ENCODE results near the gene EDEM2. TPM values are rescaled to one million over a fixed set of nuclear protein-coding genes. Genes with fewer than 3 reads are reported as not detected.
"Not testable (repeated sequence)": the region's sequence is repeated elsewhere in the genome, so short reads cannot be mapped to it uniquely, and the experiment has no call there.

The EDEM2 gene
- total RNA-seq, 1 experiment from 2014 or later, result 23.6 TPM

DNA sequence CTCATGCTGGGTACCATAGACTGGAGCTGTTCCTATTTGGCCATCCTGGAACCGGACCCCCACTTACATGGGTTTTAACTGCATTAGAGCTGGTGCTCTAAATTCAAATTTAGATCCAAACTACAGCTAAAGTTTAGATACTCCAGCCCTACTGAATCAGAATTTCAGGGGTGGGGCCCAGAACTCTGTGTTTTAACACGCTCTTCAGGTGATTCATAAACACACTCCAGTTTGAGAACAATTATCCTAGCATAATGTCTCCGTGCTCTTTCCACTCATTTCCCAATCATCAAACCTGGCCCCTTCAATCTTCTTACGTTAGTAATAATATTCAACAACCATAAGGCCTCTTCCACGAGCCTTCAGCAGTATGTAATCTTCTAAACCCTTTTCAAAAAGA, 69.8 kb downstream of the EDEM2 start:
- peaks cover 11% of the 10 kb centered on the region for H3K4me1 Mint-ChIP-seq (ENCODE audit: insufficient read depth, unreplicated experiment)
- BruUV-seq (replicated peaks), result TSS peak; percentile 5
- peaks cover 8% of the 10 kb centered on the region for H3K9me3 Mint-ChIP-seq (ENCODE audit: unreplicated experiment)
- peaks cover 34% of the 10 kb centered on the region for H3K36me3 Mint-ChIP-seq (ENCODE audit: insufficient read depth, unreplicated experiment)
- TF ChIP-seq, protein P1, sequence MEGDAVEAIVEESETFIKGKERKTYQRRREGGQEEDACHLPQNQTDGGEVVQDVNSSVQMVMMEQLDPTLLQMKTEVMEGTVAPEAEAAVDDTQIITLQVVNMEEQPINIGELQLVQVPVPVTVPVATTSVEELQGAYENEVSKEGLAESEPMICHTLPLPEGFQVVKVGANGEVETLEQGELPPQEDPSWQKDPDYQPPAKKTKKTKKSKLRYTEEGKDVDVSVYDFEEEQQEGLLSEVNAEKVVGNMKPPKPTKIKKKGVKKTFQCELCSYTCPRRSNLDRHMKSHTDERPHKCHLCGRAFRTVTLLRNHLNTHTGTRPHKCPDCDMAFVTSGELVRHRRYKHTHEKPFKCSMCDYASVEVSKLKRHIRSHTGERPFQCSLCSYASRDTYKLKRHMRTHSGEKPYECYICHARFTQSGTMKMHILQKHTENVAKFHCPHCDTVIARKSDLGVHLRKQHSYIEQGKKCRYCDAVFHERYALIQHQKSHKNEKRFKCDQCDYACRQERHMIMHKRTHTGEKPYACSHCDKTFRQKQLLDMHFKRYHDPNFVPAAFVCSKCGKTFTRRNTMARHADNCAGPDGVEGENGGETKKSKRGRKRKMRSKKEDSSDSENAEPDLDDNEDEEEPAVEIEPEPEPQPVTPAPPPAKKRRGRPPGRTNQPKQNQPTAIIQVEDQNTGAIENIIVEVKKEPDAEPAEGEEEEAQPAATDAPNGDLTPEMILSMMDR (IDR thresholded peaks at IDR 0.05; ENCODE audit: unreplicated experiment), result no peak
- CTCF ChIA-PET, result interaction anchor here (0.8 to 1.1 kb wide), 2 partner anchors 15 to 18 kb away, joined by 3 to 4 read pairs; no protein-coding TSS in a partner anchor
- peak overlapping the region; percentile 87 for H3K27ac Mint-ChIP-seq (ENCODE audit: low read depth, unreplicated experiment)
- DNase-seq (ENCODE audit: unreplicated experiment), result no peak
- POLR2A ChIA-PET, result interaction anchor here (1.1 to 1.4 kb wide), 2 partner anchors 12 to 13 kb away, joined by 3 read pairs; no protein-coding TSS in a partner anchor
- H3K4me3 Mint-ChIP-seq (ENCODE audit: unreplicated experiment), result no peak overlapping the region
- no peaks in the 10 kb centered on the region for H3K27me3 Mint-ChIP-seq (ENCODE audit: insufficient read depth, unreplicated experiment)
- intact Hi-C loops (cut with micrococcal nuclease), result no loop called here

DNA sequence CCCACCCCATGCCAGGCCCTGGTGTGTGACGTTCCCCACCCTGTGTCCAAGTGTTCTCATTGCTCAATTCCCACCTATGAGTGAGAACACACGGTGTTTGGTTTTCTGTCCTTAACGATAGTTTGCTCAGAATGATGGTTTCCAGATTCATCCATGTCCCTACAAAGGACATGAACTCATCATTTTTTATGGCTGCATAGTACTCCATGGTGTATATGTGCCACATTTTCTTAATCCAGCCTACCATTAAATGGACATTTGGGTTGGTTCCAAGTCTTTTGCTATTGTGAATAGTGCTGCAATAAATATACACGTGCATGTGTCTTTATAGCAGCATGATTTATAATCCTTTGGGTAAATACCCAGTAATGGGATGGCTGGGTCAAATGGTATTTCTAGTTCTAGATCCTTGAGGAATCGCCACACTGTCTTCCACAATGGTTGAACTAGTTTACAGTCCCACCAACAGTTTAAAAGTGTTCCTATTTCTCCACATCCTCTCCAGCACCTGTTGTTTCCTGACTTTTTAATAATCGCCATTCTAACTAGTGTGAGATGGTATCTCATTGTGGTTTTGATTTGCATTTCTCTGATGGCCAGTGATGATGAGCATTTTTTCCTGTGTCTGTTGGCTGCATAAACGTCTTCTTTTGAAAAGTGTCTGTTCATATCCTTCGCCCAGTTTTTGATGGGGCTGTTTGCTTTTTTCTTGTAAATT, 75.5 kb downstream of the EDEM2 start:
- DNase-seq (ENCODE audit: unreplicated experiment); H3K27me3 Mint-ChIP-seq (ENCODE audit: insufficient read depth, unreplicated experiment); H3K27ac Mint-ChIP-seq (ENCODE audit: low read depth, unreplicated experiment); H3K4me3 Mint-ChIP-seq (ENCODE audit: unreplicated experiment); H3K9me3 Mint-ChIP-seq (ENCODE audit: unreplicated experiment); BruUV-seq (replicated peaks); H3K4me1 Mint-ChIP-seq (ENCODE audit: insufficient read depth, unreplicated experiment); intact Hi-C loops (cut with micrococcal nuclease); POLR2A ChIA-PET; CTCF ChIA-PET: not testable (repeated sequence)
- peaks cover 35% of the 10 kb centered on the region for H3K36me3 Mint-ChIP-seq (ENCODE audit: insufficient read depth, unreplicated experiment)

DNA sequence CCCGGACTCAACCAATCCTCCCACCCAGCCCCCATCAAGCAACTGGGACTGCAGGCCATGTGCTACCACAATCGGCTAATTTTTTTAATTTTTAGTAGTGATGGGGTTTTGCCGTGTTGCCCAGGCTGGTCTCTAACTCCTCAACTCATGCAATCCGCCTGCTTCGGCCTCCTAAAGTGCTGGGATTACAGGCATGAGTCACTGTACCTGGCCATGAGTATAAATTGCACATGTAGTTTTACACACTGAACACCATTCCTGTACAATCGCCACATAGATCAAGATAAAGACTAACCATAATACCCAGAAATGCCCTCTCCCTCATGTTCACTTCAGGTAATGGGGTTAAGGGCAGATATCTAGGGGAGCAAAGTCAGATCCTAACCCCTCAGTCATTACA, 80.9 kb downstream of the EDEM2 start:
- TF ChIP-seq, protein P1 (IDR thresholded peaks at IDR 0.05; ENCODE audit: unreplicated experiment), result no peak
- CTCF ChIA-PET, result interaction anchor here (2.7 kb wide), 1 partner anchor 30 kb away, joined by 13 read pairs; no protein-coding TSS in a partner anchor

More for the DNA sequence above, 80.9 kb downstream of the EDEM2 start:
- Mint-ChIP-seq H3K36me3 (ENCODE audit: insufficient read depth, unreplicated experiment) (peaks cover 45% of the 10 kb centered on the region), H3K4me3 (ENCODE audit: unreplicated experiment) (no peak overlapping the region), H3K4me1 (ENCODE audit: insufficient read depth, unreplicated experiment) (no peaks in the 10 kb centered on the region), H3K27me3 (ENCODE audit: insufficient read depth, unreplicated experiment) (no peaks in the 10 kb centered on the region), H3K27ac (ENCODE audit: low read depth, unreplicated experiment) (no peak overlapping the region), H3K9me3 (ENCODE audit: unreplicated experiment) (no peaks in the 10 kb centered on the region)
- DNase-seq (ENCODE audit: unreplicated experiment), result peak; percentile 14
- POLR2A ChIA-PET, result interaction anchor here (1.0 to 1.3 kb wide), 2 partner anchors 9 to 11 kb away, joined by 3 read pairs; no protein-coding TSS in a partner anchor
- intact Hi-C loops (cut with micrococcal nuclease), result no loop called here
- BruUV-seq (replicated peaks), result no TSS peak

Other genes starting within 250 kb of the EDEM2 start
- gene GSS, start 191.5 kb downstream of the EDEM2 start, total RNA-seq (2022), result 94.6 and 115 TPM in 2 replicates
- 0.07 and 0.27 TPM in 2 replicates for gene MYH7B, start 191.5 kb downstream of the EDEM2 start, total RNA-seq (2022)
- 51.8 and 56.3 TPM in 2 replicates for gene TRPC4AP, start 54.5 kb downstream of the EDEM2 start, total RNA-seq (2022)
- 27.4 and 34.6 TPM in 2 replicates for gene PROCR, start 24.7 kb upstream of the EDEM2 start, total RNA-seq (2022)
- gene MMP24, start 79.4 kb upstream of the EDEM2 start, total RNA-seq (2022), result 0.10 TPM in 1 of 2 replicates, not detected in the other
- 43.2 and 52.2 TPM in 2 replicates for gene MMP24OS, start 130.8 kb upstream of the EDEM2 start, total RNA-seq (2022)
- 322 and 354 TPM in 2 replicates for gene EIF6, start 137.4 kb upstream of the EDEM2 start, total RNA-seq (2022)
- gene FAM83C, start 145.1 kb upstream of the EDEM2 start, total RNA-seq (2022), result not detected in 2 replicates

All from MCF 10A (cell line).